K562 (cell line): Measurements from ENCODE around the gene SAP30L. TPM values are rescaled to one million over a fixed set of nuclear protein-coding genes. Genes with fewer than 3 reads are reported as not detected.

Experiments
- ATAC-seq: fragments of 200-7000 bp; cut with Tn5 transposase; 3 replicates; pipeline ENCODE4 v1.9.1; 2020; ENCODE audit warnings: moderate library complexity
- BruUV-seq: library from RNA; stranded (reverse); fragments of 400-500 nt; replicated peaks from 2 replicates; lab custom pipeline; 2021; lab: Mats Ljungman, UMichigan
- CTCF ChIA-PET: fragments of 300-600 bp; formaldehyde crosslinking; extraction: SDS; loops from one replicate; lab custom pipeline; 2021; ENCODE audit warnings: low intra/inter-chr PET ratio; lab: Yijun Ruan, JAX
- POLR2A ChIA-PET: fragments of 300-600, 350-650 bp; sonication (Branson Sonifier 250); formaldehyde crosslinking; extraction: SDS; loops from one replicate; lab custom pipeline; 2021; ENCODE audit warnings: antibody characterized with exemption, inconsistent platforms; lab: Yijun Ruan, JAX
- DNase-seq, 4 experiments: peaks; one replicate each; pipeline versions ENCODE4 v3.0.0 to v3.0.0-alpha.2; 2011 to 2018; ENCODE audit warnings: low spot score in 3 of 4, mixed read lengths in 3 of 4; ENCODE audit errors: extremely low read depth in 1 of 4
- FAIRE-seq: peaks from 2 replicates; lab custom pipeline; 2011; peaks lifted over from hg19 to GRCh38; lab: Jason Lieb, UNC
- H2AFZ ChIP-seq: 2 replicates; pipeline ENCODE4 v1.6.0; 2011; ENCODE audit warnings: low read depth, low read length, control low read depth, inconsistent platforms
- H3K27ac ChIP-seq: fragments of 200-600 bp; 3 replicates; pipeline ENCODE4 v1.8.0; 2011; ENCODE audit warnings: low read depth, mild to moderate bottlenecking, control low read depth, inconsistent platforms, low read length, moderate library complexity, mixed read lengths; ENCODE audit errors: extremely low read depth
- H3K27me3 ChIP-seq, 2 experiments: fragments of 300-600 bp in 1 of 2; 2 replicates in 1 of 2; 3 replicates in 1 of 2; pipeline versions ENCODE4 v1.6.0 to v1.8.0; 2011; ENCODE audit warnings: inconsistent platforms in 2 of 2, low read length in 2 of 2, mild to moderate bottlenecking in 1 of 2, mixed read lengths in 1 of 2, moderate library complexity in 1 of 2; ENCODE audit not compliant: control insufficient read depth in 2 of 2, insufficient read depth in 2 of 2
- H3K36me3 ChIP-seq: fragments of 300-600 bp; 3 replicates; pipeline ENCODE4 v1.8.0; 2011; ENCODE audit warnings: mild to moderate bottlenecking, low read length, inconsistent platforms; ENCODE audit not compliant: control insufficient read depth, insufficient read depth
- H3K4me1 ChIP-seq, 2 experiments: fragments of 200-600 bp in 1 of 2; replicated peaks in 1 of 2; 2 replicates in 1 of 2; 3 replicates in 1 of 2; pipeline versions ENCODE4 v1.5.1 to v1.8.0; 2011; ENCODE audit warnings: inconsistent platforms in 2 of 2, low read length in 2 of 2, mild to moderate bottlenecking in 1 of 2, mixed read lengths in 1 of 2, moderate library complexity in 1 of 2; ENCODE audit not compliant: control insufficient read depth in 2 of 2, insufficient read depth in 2 of 2
- H3K4me2 ChIP-seq: 2 replicates; pipeline ENCODE4 v1.6.1; 2011; ENCODE audit warnings: low read length, control low read depth, inconsistent platforms, mixed read lengths; ENCODE audit not compliant: insufficient read depth
- H3K4me3 ChIP-seq: fragments of 200-600 bp; sonication (generic), shearing (Covaris generic); 2 replicates; pipeline ENCODE4 v1.5.1; 2016; ENCODE audit warnings: control low read depth, inconsistent platforms
- H3K79me2 ChIP-seq: fragments of 200-600 bp; 3 replicates; pipeline ENCODE4 v1.8.0; 2011; ENCODE audit warnings: low read length, inconsistent platforms; ENCODE audit not compliant: control insufficient read depth, insufficient read depth
- H3K9ac ChIP-seq, 2 experiments: 2 replicates each; pipeline versions ENCODE4 v1.6.0 to v1.6.1; 2011; ENCODE audit warnings: low read depth in 2 of 2, low read length in 2 of 2, control low read depth in 1 of 2, inconsistent platforms in 1 of 2, mild to moderate bottlenecking in 1 of 2, mixed read lengths in 1 of 2; ENCODE audit not compliant: insufficient read depth in 1 of 2
- H3K9me1 ChIP-seq: one replicate; pipeline ENCODE4 v1.6.0; 2011; ENCODE audit warnings: inconsistent platforms, mild to moderate bottlenecking, low read length, moderate library complexity; ENCODE audit not compliant: control insufficient read depth, insufficient read depth
- H3K9me3 ChIP-seq: replicated peaks from 2 replicates; pipeline ENCODE4 v1.5.1; 2011; ENCODE audit warnings: low read depth, low read length, inconsistent platforms; ENCODE audit not compliant: control insufficient read depth, insufficient read depth
- H4K20me1 ChIP-seq: replicated peaks from 2 replicates; pipeline ENCODE4 v1.6.1; 2011; ENCODE audit warnings: low read length, inconsistent platforms, mixed read lengths; ENCODE audit not compliant: control insufficient read depth, insufficient read depth
- AFF1 ChIP-seq, 2 experiments: fragments of 450-650 bp; IDR thresholded peaks; 2 replicates each; pipeline ENCODE4 v1.6.1; 2018; ENCODE audit warnings: mild to moderate bottlenecking in 2 of 2, low read depth in 1 of 2; ENCODE audit not compliant: partially characterized antibody in 2 of 2
- ARHGAP35 ChIP-seq: fragments of 450-650 bp; IDR thresholded peaks from 2 replicates; pipeline ENCODE4 v1.6.1; 2018; ENCODE audit not compliant: partially characterized antibody
- CBX8 ChIP-seq: fragments of 200-600 bp; sonication (generic); IDR thresholded peaks from 2 replicates; pipeline ENCODE4 v1.6.1; 2012; ENCODE audit warnings: borderline replicate concordance, mixed run types, low read depth, mild to moderate bottlenecking, moderate library complexity, mixed read lengths, low read length, control low read depth, inconsistent platforms; ENCODE audit not compliant: poor library complexity, severe bottlenecking; ENCODE audit errors: extremely low read depth
- CREB3 ChIP-seq: fragments of 450-650 bp; conservative IDR thresholded peaks from 2 replicates; pipeline ENCODE4 v1.6.1; 2016; ENCODE audit warnings: missing genetic modification characterization, low read depth, mild to moderate bottlenecking, missing compliant biosample characterization, moderate library complexity
- FOXK2 ChIP-seq, 2 experiments: fragments of 450-650 bp; IDR thresholded peaks in 1 of 2; conservative IDR thresholded peaks in 1 of 2; 2 replicates each; pipeline ENCODE4 v1.6.1; 2016; ENCODE audit warnings: low read depth in 2 of 2, mild to moderate bottlenecking in 1 of 2
- GATA2 ChIP-seq: sonication (generic); formaldehyde crosslinking; IDR thresholded peaks from 2 replicates; pipeline ENCODE4 v1.4.0; 2020; ENCODE audit warnings: mild to moderate bottlenecking, missing genetic modification reagents
- HDAC3 ChIP-seq: fragments of 450-650 bp; IDR thresholded peaks from 2 replicates; pipeline ENCODE4 v1.6.1; 2018; ENCODE audit warnings: borderline replicate concordance, mild to moderate bottlenecking, moderate library complexity; ENCODE audit not compliant: partially characterized antibody
- IRF1 ChIP-seq: sonication (generic); formaldehyde crosslinking; IDR thresholded peaks from 2 replicates; pipeline ENCODE4 v1.8.0; 2022; ENCODE audit warnings: missing genetic modification reagents, mild to moderate bottlenecking, borderline replicate concordance
- MCM2 ChIP-seq: fragments of 450-650 bp; IDR thresholded peaks from 2 replicates; pipeline ENCODE4 v1.6.1; 2017; ENCODE audit warnings: low read depth, mild to moderate bottlenecking
- NCOA1 ChIP-seq: fragments of 450-650 bp; IDR thresholded peaks from 2 replicates; pipeline ENCODE4 v1.6.1; 2016; ENCODE audit warnings: low read depth
- SIRT6 ChIP-seq: IDR thresholded peaks from one replicate; pipeline ENCODE4 v1.6.1; 2012; ENCODE audit warnings: low read depth, mild to moderate bottlenecking, control low read depth, inconsistent platforms, low read length, moderate library complexity
- SMAD4 ChIP-seq: fragments of 250-450 bp; sonication (Bioruptor Pico); conservative IDR thresholded peaks from 2 replicates; pipeline ENCODE4 v1.8.0; 2021; ENCODE audit warnings: inconsistent platforms, mild to moderate bottlenecking, moderate library complexity
- SMC3 ChIP-seq: conservative IDR thresholded peaks from 2 replicates; pipeline ENCODE4 v1.6.1; 2011; ENCODE audit warnings: low read depth, low read length, improper control_type of control experiment; ENCODE audit not compliant: insufficient read depth
- TRIM24 ChIP-seq, 2 experiments: fragments of 450-650 bp; IDR thresholded peaks; 2 replicates each; pipeline ENCODE4 v1.6.1; 2016
- ZNF395 ChIP-seq: fragments of 200-800 bp; sonication (Bioruptor generic); IDR thresholded peaks from 2 replicates; pipeline ENCODE4 v1.6.1; 2017; ENCODE audit warnings: missing genetic modification characterization, missing compliant biosample characterization
- WGBS: fragments of 100-300 bp; shearing (Covaris generic); methylation state at CpG from one replicate; pipeline ENCODE4 v1.1.6; 2016; ENCODE audit warnings: low coverage, mixed read lengths; ENCODE audit not compliant: insufficient coverage; ENCODE audit errors: missing lambda C conversion rate; 5-methylcytosine and 5-hydroxymethylcytosine counted together
- in situ Hi-C: fragments of 300-500 bp; cut with MboI; formaldehyde crosslinking; loops from 4 replicates; pipeline ENCODE4 v1.15.0; 2018; ENCODE audit warnings: inconsistent platforms, mixed read lengths
- intact Hi-C: fragments of 100-400 bp; cut with micrococcal nuclease; formaldehyde crosslinking; loops from 2 replicates; pipeline ENCODE4 v1.14.2; 2022
- polyA plus RNA-seq, 8 experiments: library from polyadenylated mRNA; depleted of rRNA in 4 of 8; stranded (reverse) in 5 of 8; unstranded in 3 of 8; fragments of >200 nt; fragmentation: Nextera tagmentation in 2 of 8; fragmentation: Illumina TruSeq in 1 of 8; extraction: Ambion mirVana in 2 of 8; extraction: Trizol in 1 of 8; gene quantifications; 2 replicates each; pipeline versions ENCODE4 v1.2.1 to v1.2.3, GENCODE V29; 2011 to 2014; ENCODE audit warnings: inconsistent platforms in 1 of 8, missing spikeins in 1 of 8
- total RNA-seq, 7 experiments: library from RNA; depleted of rRNA in 6 of 7; stranded (reverse); fragments of >200 nt in 6 of 7; fragmentation: Illumina TruSeq in 2 of 7; extraction: Trizol in 2 of 7; gene quantifications; 2 replicates each; pipeline versions ENCODE4 v1.2.1 to v1.2.3, GENCODE V29; 2011 to 2021; ENCODE audit warnings: low replicate concordance in 1 of 7

Gene SAP30L
- total and polyA plus RNA-seq, 9 of the 15 experiments (the other 6 are each of a cell fraction or from before 2014, with no cell fraction given) = 5.1 to 33.6 (median 28.1) TPM

GRCh38 chr5:154486427-154486866 is 40.6 kb downstream of the SAP30L start:
- H3K4me2 ChIP-seq = no peak overlapping the region
- in situ Hi-C loops = no loop called here
- H3K4me3 ChIP-seq = no peak overlapping the region
- ATAC-seq = no peak
- H2AFZ ChIP-seq = no peak overlapping the region
- no peak for DNase-seq
- H3K9me1 ChIP-seq = no peaks in the 10 kb centered on the region
- H3K79me2 ChIP-seq = no peaks in the 10 kb centered on the region
- H3K27ac ChIP-seq = no peak overlapping the region
- POLR2A ChIA-PET = interaction anchor here (0.8 to 0.9 kb wide), 2 partner anchors 65 to 319 kb away, joined by 3 read pairs; no protein-coding TSS in a partner anchor
- H3K4me1 ChIP-seq = peaks cover 0 to 9% of the 10 kb centered on the region in 2 experiments; a peak in 1 of 5 replicates
- FAIRE-seq = no peak
- no TSS peak for BruUV-seq
- H3K36me3 ChIP-seq = no peaks in the 10 kb centered on the region
- CTCF ChIA-PET = no interaction called here
- peaks cover 46 to 54% of the 10 kb centered on the region in 2 experiments for H3K27me3 ChIP-seq
- intact Hi-C loops = no loop called here
- WGBS = 3% methylated on average over 4 of the region's 4 CpGs
- no peak overlapping the region for H3K9ac ChIP-seq
- no peaks in the 10 kb centered on the region; the same call in 1 of the 2 replicates for H4K20me1 ChIP-seq
- no peaks in the 10 kb centered on the region for H3K9me3 ChIP-seq
- TF ChIP-seq MCM2 (no peak), GATA2 (CRISPR knock-in tag) (no peak), TRIM24 (IDR thresholded peaks at IDR 0.05) (no peak), SMC3 (no peak), FOXK2 (conservative IDR thresholded peaks at IDR 0.05 in 1 of 2, IDR thresholded peaks at IDR 0.05 in 1 of 2; ENCODE audit: low read depth in 2 of 2) (no peak), SIRT6 (no peak), NCOA1 (no peak), CREB3 (tag) (no peak), CBX8 (no peak), IRF1 (CRISPR knock-in tag) (no peak), HDAC3 (no peak), ARHGAP35 (no peak), SMAD4 (CRISPR knock-in tag) (no peak), AFF1 (IDR thresholded peaks at IDR 0.05; ENCODE audit: low read depth in 1 of 2, partially characterized antibody in 2 of 2) (no peak), ZNF395 (CRISPR knock-in tag) (no peak)
